Caco-2 (cell line): ENCODE data around the gene SLC38A2. TPM values are rescaled to one million over a fixed set of nuclear protein-coding genes. Genes with fewer than 3 reads are reported as not detected.

Experiments used
- Bru-seq: library from RNA; stranded (reverse); fragments of 400-500 nt; gene quantifications from one replicate; lab custom pipeline; 2021; lab: Mats Ljungman, UMichigan
- BruChase-seq, 2 experiments: library from RNA; stranded (reverse); fragments of 400-500 nt; gene quantifications; one replicate each; lab custom pipeline; 2021; lab: Mats Ljungman, UMichigan
- BruUV-seq: library from RNA; stranded (reverse); fragments of 400-500 nt; replicated peaks from 2 replicates; lab custom pipeline; 2021; lab: Mats Ljungman, UMichigan
- CTCF ChIA-PET: fragments of 300-600 bp; sonication (Branson Sonifier 250); formaldehyde crosslinking; loops from one replicate; lab custom pipeline; 2022; ENCODE audit warnings: antibody characterized with exemption; lab: Charles Lee
- POLR2A ChIA-PET: fragments of 300-600 bp; sonication (Branson Sonifier 250); formaldehyde crosslinking; loops from one replicate; lab custom pipeline; 2022; ENCODE audit warnings: antibody characterized with exemption; lab: Charles Lee
- DNase-seq, 2 experiments: peaks; one replicate each; pipeline versions ENCODE4 v3.0.0 to v3.0.0-alpha.2; 2020 to 2022
- H3K27me3 ChIP-seq: replicated peaks from 2 replicates; pipeline ENCODE4 v1.6.0; 2011; ENCODE audit warnings: low read length; ENCODE audit not compliant: control insufficient read depth, insufficient read depth
- H3K36me3 ChIP-seq: 2 replicates; pipeline ENCODE4 v1.5.1; 2011; ENCODE audit warnings: low read length; ENCODE audit not compliant: control insufficient read depth, insufficient read depth
- H3K4me1 ChIP-seq: fragments of 250-450 bp; sonication (Bioruptor Pico); 2 replicates; pipeline ENCODE4 v1.5.1; 2020; ENCODE audit warnings: mild to moderate bottlenecking
- H3K4me3 ChIP-seq: 2 replicates; pipeline ENCODE4 v1.5.1; 2011; ENCODE audit warnings: low read depth, mild to moderate bottlenecking, control low read depth, low read length
- H3K9me3 ChIP-seq: fragments of 250-450 bp; sonication (Bioruptor Pico); 2 replicates; pipeline ENCODE4 v1.5.1; 2020; ENCODE audit warnings: mild to moderate bottlenecking, moderate library complexity
- H3K27ac Mint-ChIP-seq: one replicate; pipeline ENCODE4 v1.8.0; 2022; ENCODE audit warnings: mixed read lengths; ENCODE audit not compliant: unreplicated experiment
- H3K27me3 Mint-ChIP-seq: one replicate; pipeline ENCODE4 v1.8.0; 2022; ENCODE audit warnings: mixed read lengths; ENCODE audit not compliant: insufficient read depth, unreplicated experiment
- H3K36me3 Mint-ChIP-seq: one replicate; pipeline ENCODE4 v1.8.0; 2022; ENCODE audit warnings: mild to moderate bottlenecking, mixed read lengths; ENCODE audit not compliant: insufficient read depth, unreplicated experiment
- H3K4me1 Mint-ChIP-seq: one replicate; pipeline ENCODE4 v1.8.0; 2022; ENCODE audit warnings: low read depth, mixed read lengths; ENCODE audit not compliant: unreplicated experiment
- H3K4me3 Mint-ChIP-seq: one replicate; pipeline ENCODE4 v1.8.0; 2022; ENCODE audit warnings: mild to moderate bottlenecking, moderate library complexity, mixed read lengths; ENCODE audit not compliant: unreplicated experiment
- H3K9me3 Mint-ChIP-seq: one replicate; pipeline ENCODE4 v1.8.0; 2022; ENCODE audit warnings: mixed read lengths; ENCODE audit not compliant: unreplicated experiment
- intact Hi-C: fragments of 100-400 bp; cut with micrococcal nuclease; formaldehyde crosslinking; loops from one replicate; pipeline ENCODE4 v1.10.0; 2022; ENCODE audit not compliant: unreplicated experiment
- long read RNA-seq: library from polyadenylated mRNA; stranded (forward); transcript quantifications from one replicate; pipeline ENCODE4 v2.0.0, GENCODE V29; 2022
- total RNA-seq: library from RNA; stranded (reverse); gene quantifications from 2 replicates; pipeline ENCODE4 v1.2.3, GENCODE V29; 2022
- TF ChIP-seq, protein P1 (sequence below), 2 experiments: fragments of 200-600 bp in 1 of 2; IDR thresholded peaks; 1 replicate in 1 of 2; 2 replicates in 1 of 2; pipeline versions ENCODE4 v1.5.1 to v1.8.0; 2011 to 2022; ENCODE audit warnings: antibody characterized with exemption in 1 of 2, control low read depth in 1 of 2, inconsistent platforms in 1 of 2, low read depth in 1 of 2, low read length in 1 of 2, mild to moderate bottlenecking in 1 of 2, moderate library complexity in 1 of 2; ENCODE audit not compliant: insufficient read depth in 1 of 2, severe bottlenecking in 1 of 2, unreplicated experiment in 1 of 2

Gene SLC38A2
- total RNA-seq (317 and 331 TPM in 2 replicates), Bru-seq, nascent RNA (percentile 100 among the genes with signal in this experiment), BruChase-seq, experiment 1, labeled RNA remaining after a 2-hour chase (percentile 100 among the genes with signal in this experiment), BruChase-seq, experiment 2, labeled RNA remaining after a 6-hour chase (percentile 99 among the genes with signal in this experiment)
- long read RNA-seq, full-length matches to known transcripts, result 65 of 110 reads
- long read RNA-seq, partial matches to known transcripts, result 19 of 110 reads
- long read RNA-seq, other reads (novel, unspliced or antisense), result 26 of 110 reads

DNA sequence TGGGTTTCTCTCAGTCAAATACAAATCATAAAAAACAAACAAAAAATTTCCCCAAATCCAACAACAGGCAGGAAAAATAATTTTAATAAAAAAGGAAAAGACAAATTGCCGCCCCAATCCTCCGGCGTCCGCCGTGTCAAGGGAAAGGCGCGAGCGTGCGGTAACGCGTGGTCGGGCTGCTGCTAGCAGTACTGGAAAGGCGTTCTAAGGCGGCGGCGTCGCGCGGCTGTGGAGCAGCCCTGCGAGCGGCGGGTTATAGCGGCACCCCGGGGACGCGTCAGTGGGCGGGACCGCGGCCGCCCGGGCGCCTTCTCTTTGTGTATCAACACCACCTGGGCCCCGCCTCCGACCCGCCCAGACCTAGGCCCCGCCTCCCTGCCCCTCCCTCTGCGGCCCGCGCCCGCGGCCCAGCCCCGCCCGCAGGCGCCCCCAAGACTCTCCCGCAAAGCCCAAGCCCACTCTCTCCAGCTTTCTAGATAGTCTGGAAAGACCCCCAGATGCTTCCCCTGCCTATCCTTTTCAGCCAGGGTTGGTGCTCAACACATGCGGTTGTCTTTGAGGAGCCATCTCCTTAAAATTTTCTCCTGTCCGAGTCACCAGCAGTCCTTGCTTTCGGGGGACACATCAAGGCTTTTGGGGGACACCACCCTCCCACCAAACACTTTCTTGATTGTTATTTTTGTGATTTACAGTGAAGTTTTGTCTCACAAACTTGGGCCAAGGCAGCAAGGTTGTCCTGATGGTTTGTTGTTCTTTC, at the start of gene SLC38A2:
Gene SLC38A2, minus strand, starts transcription at position 230 of the 757 bp plus-strand sequence. CDS start 1,480 bp downstream, outside the sequence.
- intact Hi-C loops, result loop anchor here (1.0 to 5.0 kb wide), 6 partner anchors 11 to 380 kb away; partner anchors contain the start of gene SCAF11
- ChIA-PET POLR2A (interaction anchor here (0.6 to 0.7 kb wide), 6 partner anchors 12 to 1242 kb away, joined by 3 to 14 read pairs (median 6); no protein-coding TSS in a partner anchor), CTCF (interaction anchor here (0.6 to 3.4 kb wide), 2 partner anchors 289 to 1629 kb away, joined by 5 to 18 read pairs; no protein-coding TSS in a partner anchor)
- peaks cover 8% of the 10 kb centered on the region for H3K36me3 ChIP-seq
- DNase-seq, result peak; percentile 96 to 99
- H3K4me1 ChIP-seq, result peaks cover 45% of the 10 kb centered on the region
- peaks cover 35% of the 10 kb centered on the region for H3K4me1 Mint-ChIP-seq
- H3K36me3 Mint-ChIP-seq, result peaks cover 58% of the 10 kb centered on the region
- TF ChIP-seq, protein P1, sequence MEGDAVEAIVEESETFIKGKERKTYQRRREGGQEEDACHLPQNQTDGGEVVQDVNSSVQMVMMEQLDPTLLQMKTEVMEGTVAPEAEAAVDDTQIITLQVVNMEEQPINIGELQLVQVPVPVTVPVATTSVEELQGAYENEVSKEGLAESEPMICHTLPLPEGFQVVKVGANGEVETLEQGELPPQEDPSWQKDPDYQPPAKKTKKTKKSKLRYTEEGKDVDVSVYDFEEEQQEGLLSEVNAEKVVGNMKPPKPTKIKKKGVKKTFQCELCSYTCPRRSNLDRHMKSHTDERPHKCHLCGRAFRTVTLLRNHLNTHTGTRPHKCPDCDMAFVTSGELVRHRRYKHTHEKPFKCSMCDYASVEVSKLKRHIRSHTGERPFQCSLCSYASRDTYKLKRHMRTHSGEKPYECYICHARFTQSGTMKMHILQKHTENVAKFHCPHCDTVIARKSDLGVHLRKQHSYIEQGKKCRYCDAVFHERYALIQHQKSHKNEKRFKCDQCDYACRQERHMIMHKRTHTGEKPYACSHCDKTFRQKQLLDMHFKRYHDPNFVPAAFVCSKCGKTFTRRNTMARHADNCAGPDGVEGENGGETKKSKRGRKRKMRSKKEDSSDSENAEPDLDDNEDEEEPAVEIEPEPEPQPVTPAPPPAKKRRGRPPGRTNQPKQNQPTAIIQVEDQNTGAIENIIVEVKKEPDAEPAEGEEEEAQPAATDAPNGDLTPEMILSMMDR (IDR thresholded peaks at IDR 0.05; ENCODE audit: insufficient read depth in 1 of 2, low read depth in 1 of 2, low read length in 1 of 2, severe bottlenecking in 1 of 2, unreplicated experiment in 1 of 2), result no peak
- no TSS peak for BruUV-seq
- no peaks in the 10 kb centered on the region for H3K27me3 ChIP-seq
- no peaks in the 10 kb centered on the region for H3K27me3 Mint-ChIP-seq
- H3K27ac Mint-ChIP-seq, result peak within 1 kb of the TSS; percentile 100
- H3K4me3 ChIP-seq, result peak within 1 kb of the TSS; percentile 83
- H3K4me3 Mint-ChIP-seq, result peak within 1 kb of the TSS; percentile 76
- H3K9me3 ChIP-seq, result no peaks in the 10 kb centered on the region
- H3K9me3 Mint-ChIP-seq, result no peaks in the 10 kb centered on the region

DNA sequence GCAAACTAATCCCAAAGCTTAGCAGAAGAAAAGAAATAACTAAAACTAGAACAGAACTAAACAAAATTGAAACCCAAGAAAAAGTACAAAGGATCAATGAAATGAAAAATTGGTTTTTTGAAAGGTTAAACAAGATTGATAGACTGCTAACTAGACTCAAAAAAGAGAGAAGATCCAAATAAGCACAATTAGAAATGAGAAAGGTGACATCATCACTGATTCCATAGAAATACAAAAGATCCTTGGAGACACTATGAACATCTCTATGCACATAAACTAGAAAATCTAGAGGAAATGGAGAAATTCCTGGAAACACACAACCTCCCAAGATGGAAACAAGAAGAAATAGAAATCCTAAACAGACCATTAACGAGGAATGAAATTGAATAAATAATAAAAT, 47.1 kb upstream of the SLC38A2 start:
- peaks cover 19% of the 10 kb centered on the region for H3K9me3 Mint-ChIP-seq
- TF ChIP-seq, protein P1 (IDR thresholded peaks at IDR 0.05; ENCODE audit: insufficient read depth in 1 of 2, low read depth in 1 of 2, low read length in 1 of 2, severe bottlenecking in 1 of 2, unreplicated experiment in 1 of 2), result no peak
- H3K4me1 Mint-ChIP-seq, result no peaks in the 10 kb centered on the region
- Histone ChIP-seq H3K4me1 (0 out of 2 replicates have a peak, but pooled peaks cover 1% of the 10 kb centered on the region), H3K4me3 (no peak overlapping the region), H3K36me3 (no peaks in the 10 kb centered on the region), H3K27me3 (no peaks in the 10 kb centered on the region), H3K9me3 (no peaks in the 10 kb centered on the region)
- H3K36me3 Mint-ChIP-seq, result no peaks in the 10 kb centered on the region
- no peak for DNase-seq
- ChIA-PET CTCF (no interaction called here), POLR2A (no interaction called here)
- no peaks in the 10 kb centered on the region for H3K27me3 Mint-ChIP-seq
- H3K4me3 Mint-ChIP-seq, result no peak overlapping the region
- H3K27ac Mint-ChIP-seq, result no peak overlapping the region
- BruUV-seq, result no TSS peak
- intact Hi-C loops, result no loop called here

- TF ChIP-seq, protein P1 (IDR thresholded peaks at IDR 0.05; ENCODE audit: insufficient read depth in 1 of 2, low read depth in 1 of 2, low read length in 1 of 2, severe bottlenecking in 1 of 2, unreplicated experiment in 1 of 2), result no peak
- BruUV-seq, result no TSS peak
- Mint-ChIP-seq H3K27ac (no peak overlapping the region), H3K36me3 (no peaks in the 10 kb centered on the region), H3K27me3 (no peaks in the 10 kb centered on the region), H3K4me3 (no peak overlapping the region), H3K4me1 (peaks cover 6% of the 10 kb centered on the region), H3K9me3 (peaks cover 10% of the 10 kb centered on the region)
- Histone ChIP-seq H3K36me3 (no peaks in the 10 kb centered on the region), H3K4me3 (no peak overlapping the region), H3K4me1 (0 out of 2 replicates have a peak, but pooled peaks cover 3% of the 10 kb centered on the region), H3K9me3 (no peaks in the 10 kb centered on the region), H3K27me3 (no peaks in the 10 kb centered on the region)
- ChIA-PET CTCF (interaction anchor here (1.5 kb wide), 1 partner anchor 246 kb away, joined by 4 read pairs; no protein-coding TSS in a partner anchor), POLR2A (no interaction called here)
- intact Hi-C loops, result no loop called here
- no peak for DNase-seq
Observed at GRCh38 chr12:46415552-46415951, 43.0 kb upstream of the SLC38A2 start.
